Loucy (cell line): ENCODE data around the gene RTEL1.

Source experiments
- H2AFZ ChIP-seq: fragments of 200-600 bp; sonication (generic); 2 replicates; pipeline ENCODE4 v1.6.0; 2016; ENCODE audit warnings: antibody characterized with exemption, mild to moderate bottlenecking, low read length, moderate library complexity
- H3F3A ChIP-seq: fragments of 200-600 bp; 2 replicates; pipeline ENCODE4 v1.6.0; 2016; ENCODE audit warnings: antibody characterized with exemption, low read depth, mild to moderate bottlenecking
- H3K27me3 ChIP-seq: fragments of 200-600 bp; sonication (generic); 2 replicates; pipeline ENCODE4 v1.6.1; 2014; ENCODE audit warnings: low read length, mild to moderate bottlenecking; ENCODE audit not compliant: insufficient read depth, poor library complexity, severe bottlenecking
- H3K36me3 ChIP-seq: fragments of 200-600 bp; sonication (generic); 2 replicates; pipeline ENCODE4 v1.6.1; 2016; ENCODE audit warnings: low read length; ENCODE audit not compliant: insufficient read depth
- H3K4me1 ChIP-seq: fragments of 200-600 bp; sonication (generic); 2 replicates; pipeline ENCODE4 v1.5.1; 2014; ENCODE audit warnings: low read length, mild to moderate bottlenecking; ENCODE audit not compliant: insufficient read depth, poor library complexity, severe bottlenecking
- H3K4me2 ChIP-seq: fragments of 200-600 bp; sonication (generic); 2 replicates; pipeline ENCODE4 v1.6.0; 2014; ENCODE audit warnings: antibody characterized with exemption, low read length, low read depth, mild to moderate bottlenecking; ENCODE audit not compliant: poor library complexity, severe bottlenecking
- H3K4me3 ChIP-seq: fragments of 200-600 bp; sonication (generic); 2 replicates; pipeline ENCODE4 v1.5.1; 2014; ENCODE audit warnings: low read length, mild to moderate bottlenecking, mixed read lengths; ENCODE audit not compliant: poor library complexity, severe bottlenecking
- H3K79me2 ChIP-seq: fragments of 200-600 bp; sonication (generic); 2 replicates; pipeline ENCODE4 v1.6.1; 2014; ENCODE audit warnings: low read length; ENCODE audit not compliant: insufficient read depth
- H3K9ac ChIP-seq: fragments of 200-600 bp; sonication (generic); 2 replicates; pipeline ENCODE4 v1.6.0; 2014; ENCODE audit warnings: mild to moderate bottlenecking, low read depth, low read length, moderate library complexity; ENCODE audit not compliant: poor library complexity, severe bottlenecking
- H3K9me2 ChIP-seq: fragments of 200-600 bp; sonication (generic); replicated peaks from 2 replicates; pipeline ENCODE4 v1.6.1; 2016; ENCODE audit warnings: low read depth, low read length, mixed read lengths
- H3K9me3 ChIP-seq: fragments of 200-600 bp; sonication (generic); 2 replicates; pipeline ENCODE4 v1.6.1; 2014; ENCODE audit warnings: mild to moderate bottlenecking, antibody characterized with exemption, low read length, low read depth; ENCODE audit not compliant: insufficient read depth
- H4K20me1 ChIP-seq: fragments of 200-600 bp; sonication (generic); 2 replicates; pipeline ENCODE4 v1.6.0; 2014; ENCODE audit warnings: antibody characterized with exemption, low read length, mild to moderate bottlenecking; ENCODE audit not compliant: insufficient read depth, poor library complexity, severe bottlenecking
- CTCF ChIP-seq: fragments of 200-600 bp; sonication (generic); conservative IDR thresholded peaks from 2 replicates; pipeline ENCODE4 v1.5.1; 2014; ENCODE audit warnings: mild to moderate bottlenecking, antibody characterized with exemption, low read length
- EZH2phosphoT487 ChIP-seq: fragments of 200-600 bp; IDR thresholded peaks from 2 replicates; pipeline ENCODE4 v1.6.1; 2018; ENCODE audit warnings: antibody characterized with exemption, mild to moderate bottlenecking, moderate library complexity, borderline replicate concordance

The RTEL1 gene

GRCh38 chr20:63697868-63698545 lies 39.9 kb downstream of the RTEL1 start:
- no peaks in the 10 kb centered on the region for H3K9me2 ChIP-seq
- H3K4me2 ChIP-seq = no peak overlapping the region
- TF ChIP-seq EZH2phosphoT487 = no peak
- TF ChIP-seq CTCF = no peak
- no peak overlapping the region for H3K4me3 ChIP-seq
- no peak overlapping the region for H2AFZ ChIP-seq
- no peaks in the 10 kb centered on the region for H3K36me3 ChIP-seq
- H3K27me3 ChIP-seq = no peaks in the 10 kb centered on the region
- H3K79me2 ChIP-seq = no peaks in the 10 kb centered on the region
- H3F3A ChIP-seq = no peaks in the 10 kb centered on the region
- H3K9ac ChIP-seq = no peak overlapping the region
- H3K9me3 ChIP-seq = no peaks in the 10 kb centered on the region
- H3K4me1 ChIP-seq = no peaks in the 10 kb centered on the region
- H4K20me1 ChIP-seq = no peaks in the 10 kb centered on the region

DNA sequence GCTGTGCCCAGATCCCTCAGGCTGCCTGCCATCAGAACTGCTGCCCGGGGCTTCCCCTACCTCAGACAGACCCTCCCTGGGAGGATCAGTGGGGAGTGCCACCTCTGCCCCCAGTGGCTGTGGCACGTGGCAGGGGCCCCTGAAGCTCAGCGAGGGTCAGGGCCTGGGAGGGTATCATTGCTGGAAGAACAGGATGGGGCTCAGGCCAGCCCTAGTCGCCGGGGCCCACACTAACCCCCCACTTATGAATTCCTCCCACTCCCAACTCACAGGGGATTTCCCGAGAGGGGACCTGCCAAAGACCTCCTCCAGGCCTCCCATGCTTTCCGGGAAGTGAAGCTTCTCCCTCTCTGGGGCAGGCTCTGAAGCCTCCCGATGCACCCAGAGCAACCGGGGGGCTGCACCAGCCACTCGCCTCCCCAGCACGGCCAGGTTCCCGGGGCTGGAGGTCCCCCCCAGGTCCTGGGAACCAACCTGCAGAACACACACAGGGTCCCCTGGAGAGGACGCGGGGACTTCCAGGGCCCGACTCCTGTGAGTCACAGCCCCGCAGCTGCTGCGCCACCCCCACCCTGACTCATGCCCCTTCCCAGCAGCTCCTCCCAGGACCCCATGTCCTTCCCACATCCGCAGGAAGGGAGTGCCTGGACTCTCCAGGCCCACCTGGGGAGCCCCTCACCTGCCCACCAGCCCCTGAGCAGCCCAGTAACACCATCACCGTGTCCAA lies 40.8 kb downstream of the RTEL1 start:
- H4K20me1 ChIP-seq = no peaks in the 10 kb centered on the region
- H3K4me3 ChIP-seq = no peak overlapping the region

GRCh38 chr20:63699466-63700198 lies 41.5 kb downstream of the RTEL1 start:
- H3F3A ChIP-seq = no peaks in the 10 kb centered on the region
- TF ChIP-seq EZH2phosphoT487 (no peak), CTCF (no peak)
- H3K4me2 ChIP-seq = no peak overlapping the region
- no peaks in the 10 kb centered on the region for H3K9me2 ChIP-seq
- H4K20me1 ChIP-seq = peaks cover 2% of the 10 kb centered on the region
- H3K9me3 ChIP-seq = no peaks in the 10 kb centered on the region
- H2AFZ ChIP-seq = no peak overlapping the region
- H3K4me1 ChIP-seq = no peaks in the 10 kb centered on the region
- no peaks in the 10 kb centered on the region for H3K27me3 ChIP-seq
- peaks cover 2% of the 10 kb centered on the region; the same call in 1 of the 2 replicates for H3K36me3 ChIP-seq
- peaks cover 6% of the 10 kb centered on the region; the same call in 1 of the 2 replicates for H3K79me2 ChIP-seq
- no peak overlapping the region for H3K4me3 ChIP-seq
- no peak overlapping the region for H3K9ac ChIP-seq

More for the DNA sequence above, 40.8 kb downstream of the RTEL1 start:
- Histone ChIP-seq H3K79me2 (no peaks in the 10 kb centered on the region), H3K9me2 (no peaks in the 10 kb centered on the region), H2AFZ (no peak overlapping the region), H3K36me3 (no peaks in the 10 kb centered on the region; the same call in 1 of the 2 replicates), H3K4me2 (no peak overlapping the region), H3K4me1 (no peaks in the 10 kb centered on the region), H3F3A (no peaks in the 10 kb centered on the region), H3K27me3 (no peaks in the 10 kb centered on the region), H3K9me3 (no peaks in the 10 kb centered on the region), H3K9ac (no peak overlapping the region)
- no peak for TF ChIP-seq CTCF
